Measurements from ENCODE around the gene ZNF438.

- TF ChIP-seq POLR2AphosphoS5 (IDR thresholded peaks at IDR 0.05; ENCODE audit: low read depth, low read length) (no peak), CTCF (IDR thresholded peaks at IDR 0.05; ENCODE audit: control extremely low read depth in 1 of 3, insufficient read depth in 1 of 3, low read depth in 1 of 3, low read length in 3 of 3) (no peak), JUN (IDR thresholded peaks at IDR 0.05; ENCODE audit: low read depth, low read length) (no peak), HDAC6 (IDR thresholded peaks at IDR 0.05; ENCODE audit: low read depth, low read length) (no peak), RFX5 (IDR thresholded peaks at IDR 0.05; ENCODE audit: borderline replicate concordance, low read depth, low read length) (no peak), TAF7 (optimal IDR thresholded peaks at IDR 0.05; ENCODE audit: borderline replicate concordance, low read depth, low read length) (no peak), EP300 (IDR thresholded peaks at IDR 0.05; ENCODE audit: borderline replicate concordance in 1 of 2, low read depth in 2 of 2, low read length in 2 of 2) (no peak), CEBPB (IDR thresholded peaks at IDR 0.05; ENCODE audit: low read depth, low read length) (no peak)
These were observed 40.0 kb downstream of the ZNF438 start for GRCh38 chr10:30991647-30992011.
